ENCODE measurements around the gene OR1F1.

DNA sequence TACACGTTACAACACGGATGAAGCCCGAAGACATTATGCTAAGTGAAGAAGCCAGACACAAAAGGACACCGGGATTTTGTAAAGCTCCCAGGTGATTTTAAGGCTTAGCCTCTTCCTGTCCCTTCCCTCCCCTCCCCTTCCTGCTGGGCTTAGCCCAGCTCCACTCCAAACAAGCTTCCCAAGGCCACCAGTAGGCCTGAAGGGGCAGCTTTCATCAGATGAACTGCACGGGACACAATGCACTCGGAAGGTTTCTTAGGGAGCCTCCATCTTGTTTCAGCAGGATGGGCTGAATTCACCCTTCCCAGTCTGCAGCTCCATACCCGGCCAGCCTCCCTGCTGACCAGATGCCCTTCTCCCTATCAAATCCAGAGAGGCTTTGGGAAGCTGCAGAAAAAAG, 58.0 kb downstream of the OR1F1 start:
- TF ChIP-seq POLR2AphosphoS5 (IDR thresholded peaks at IDR 0.05) = no peak
- TF ChIP-seq, protein P1, sequence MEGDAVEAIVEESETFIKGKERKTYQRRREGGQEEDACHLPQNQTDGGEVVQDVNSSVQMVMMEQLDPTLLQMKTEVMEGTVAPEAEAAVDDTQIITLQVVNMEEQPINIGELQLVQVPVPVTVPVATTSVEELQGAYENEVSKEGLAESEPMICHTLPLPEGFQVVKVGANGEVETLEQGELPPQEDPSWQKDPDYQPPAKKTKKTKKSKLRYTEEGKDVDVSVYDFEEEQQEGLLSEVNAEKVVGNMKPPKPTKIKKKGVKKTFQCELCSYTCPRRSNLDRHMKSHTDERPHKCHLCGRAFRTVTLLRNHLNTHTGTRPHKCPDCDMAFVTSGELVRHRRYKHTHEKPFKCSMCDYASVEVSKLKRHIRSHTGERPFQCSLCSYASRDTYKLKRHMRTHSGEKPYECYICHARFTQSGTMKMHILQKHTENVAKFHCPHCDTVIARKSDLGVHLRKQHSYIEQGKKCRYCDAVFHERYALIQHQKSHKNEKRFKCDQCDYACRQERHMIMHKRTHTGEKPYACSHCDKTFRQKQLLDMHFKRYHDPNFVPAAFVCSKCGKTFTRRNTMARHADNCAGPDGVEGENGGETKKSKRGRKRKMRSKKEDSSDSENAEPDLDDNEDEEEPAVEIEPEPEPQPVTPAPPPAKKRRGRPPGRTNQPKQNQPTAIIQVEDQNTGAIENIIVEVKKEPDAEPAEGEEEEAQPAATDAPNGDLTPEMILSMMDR (IDR thresholded peaks at IDR 0.05) = no peak
- TF ChIP-seq EP300 (IDR thresholded peaks at IDR 0.05) = no peak
- TF ChIP-seq POLR2A (IDR thresholded peaks at IDR 0.05) = no peak

Measured in stomach (tissue), 4 donors.